Stomach (tissue), 9 donors: ENCODE results near the gene TNNI3. TPM values are rescaled to one million over a fixed set of nuclear protein-coding genes. Genes with fewer than 3 reads are reported as not detected.

ENCODE experiments used
- DNase-seq, 2 donors: peaks; one replicate each; pipeline versions ENCODE4 v3.0.0 to v3.0.0-alpha.2; 2013 to 2019
- H3K27ac ChIP-seq, 5 donors: fragments of 200-600 bp in 4 of 5; sonication (generic) in 4 of 5; one replicate each; pipeline ENCODE4 v1.5.1; 2013 to 2019; ENCODE audit warnings: mild to moderate bottlenecking in 1 of 5, moderate library complexity in 1 of 5
- H3K27me3 ChIP-seq, 3 donors: fragments of 200-600 bp; sonication (generic); one replicate each; pipeline ENCODE4 v1.5.1; 2017 to 2019; ENCODE audit warnings: mixed run types in 1 of 3
- H3K36me3 ChIP-seq, 4 donors: fragments of 200-600 bp; sonication (generic); 1 replicate in 3 of 4; 2 replicates in 1 of 4; pipeline ENCODE4 v1.5.1; 2016 to 2019
- H3K4me1 ChIP-seq, 4 donors: fragments of 200-600 bp; sonication (generic); one replicate each; pipeline ENCODE4 v1.5.1; 2016 to 2019
- H3K4me3 ChIP-seq, 4 donors: fragments of 200-600 bp; sonication (generic) in 3 of 4; one replicate each; pipeline ENCODE4 v1.5.1; 2016 to 2019; ENCODE audit warnings: mild to moderate bottlenecking in 1 of 4
- H3K9me3 ChIP-seq, 4 donors: fragments of 200-600 bp; sonication (generic); one replicate each; pipeline ENCODE4 v1.5.1; 2016 to 2019
- CTCF ChIP-seq, 7 experiments: fragments of 450-650 bp in 4 of 7; fragments of 200-600 bp in 3 of 7; sonication (generic) in 3 of 7; IDR thresholded peaks; one replicate each; pipeline ENCODE4 v1.5.1; 2016 to 2019; ENCODE audit warnings: antibody characterized with exemption in 7 of 7, control low read depth in 2 of 7, mild to moderate bottlenecking in 1 of 7
- EP300 ChIP-seq: sonication (generic); formaldehyde crosslinking; IDR thresholded peaks from one replicate; pipeline ENCODE4 v1.6.1; 2017; ENCODE audit warnings: antibody characterized with exemption
- POLR2A ChIP-seq, 4 donors: fragments of 450-650 bp; IDR thresholded peaks; one replicate each; pipeline ENCODE4 v1.6.1; 2016; ENCODE audit warnings: antibody characterized with exemption in 4 of 4, control low read depth in 2 of 4, mild to moderate bottlenecking in 1 of 4, moderate library complexity in 1 of 4
- POLR2AphosphoS5 ChIP-seq, 3 donors: sonication (generic); formaldehyde crosslinking; IDR thresholded peaks; one replicate each; pipeline ENCODE4 v1.6.1; 2016; ENCODE audit warnings: antibody characterized with exemption in 3 of 3
- WGBS, 5 donors: extraction: QIAGEN DNeasy Blood & Tissue Kit in 3 of 5; methylation state at CpG; one replicate each; pipeline versions ENCODE4 v1.1.5 to v1.1.7; 2013 to 2018; 5-methylcytosine and 5-hydroxymethylcytosine counted together
- intact Hi-C: fragments of 100-400 bp; cut with DNase I; formaldehyde crosslinking; loops from one replicate; pipeline ENCODE4 v1.15.1; 2023; ENCODE audit warnings: low total_unique reads
- polyA plus RNA-seq, 3 donors: library from polyadenylated mRNA; stranded (reverse); fragments of 200-250 nt; gene quantifications; one replicate each; pipeline ENCODE4 v1.2.3, GENCODE V29; 2013
- total RNA-seq, 5 donors: library from RNA; depleted of rRNA; stranded (reverse); fragments of >200 nt; gene quantifications; one replicate each; pipeline versions ENCODE4 v1.1.0 to v1.2.3, GENCODE V29; 2014 to 2016
- donor health status: healthy with polysubstance abuse.
- donor health status: Bipolar disorder and iron deficiency.
- donor health status: healthy.

The TNNI3 gene
- total and polyA plus RNA-seq, 8 donors = 4.2 to 14.1 (median 7.8) TPM; not detected in 5

GRCh38 chr19:55131421-55131820 lies 26.1 kb downstream of the TNNI3 start:
- Histone ChIP-seq H3K27me3 (peaks cover 0 to 60% (median 30%) of the 10 kb centered on the region in 3 donors), H3K27ac (no peak overlapping the region), H3K36me3 (no peaks in the 10 kb centered on the region), H3K4me3 (no peak overlapping the region), H3K4me1 (no peaks in the 10 kb centered on the region), H3K9me3 (no peaks in the 10 kb centered on the region)
- no peak for DNase-seq
- WGBS, 5 donors = 84 to 91% (median 89%) methylated on average over 16 of the region's 16 CpGs
- TF ChIP-seq POLR2AphosphoS5 (IDR thresholded peaks at IDR 0.05) (no peak), POLR2A (IDR thresholded peaks at IDR 0.05) (no peak), CTCF (IDR thresholded peaks at IDR 0.05) (no peak), EP300 (no peak)
- intact Hi-C loops = no loop called here

GRCh38 chr19:55119053-55119452 lies 38.5 kb downstream of the TNNI3 start:
- TF ChIP-seq POLR2A (IDR thresholded peaks at IDR 0.05) (no peak), CTCF (IDR thresholded peaks at IDR 0.05) (no peak)
- intact Hi-C loops = no loop called here
- H3K27me3 ChIP-seq = peaks cover 0 to 15% (median 0%) of the 10 kb centered on the region in 3 donors
- peaks cover 28 to 41% (median 39%) of the 10 kb centered on the region in 4 donors for H3K4me1 ChIP-seq
- no peaks in the 10 kb centered on the region for H3K36me3 ChIP-seq
- H3K9me3 ChIP-seq = no peaks in the 10 kb centered on the region
- 77 to 85% (median 85%) methylated on average over 14 of the region's 14 CpGs for WGBS, 5 donors
- H3K27ac ChIP-seq = peak overlapping the region in 1 of 5 donors; percentile 90
- DNase-seq = no peak
- H3K4me3 ChIP-seq = no peak overlapping the region

GRCh38 chr19:55118401-55118991 lies 39.0 kb downstream of the TNNI3 start:
- H3K27ac ChIP-seq = peak overlapping the region in 4 of 5 donors; percentile 68 to 95 (median 90)
- H3K27me3 ChIP-seq = peaks cover 0 to 10% (median 0%) of the 10 kb centered on the region in 3 donors
- H3K9me3 ChIP-seq = no peaks in the 10 kb centered on the region
- peak overlapping the region; percentile 86 to 94 (median 88) for H3K4me3 ChIP-seq
- TF ChIP-seq POLR2AphosphoS5 (IDR thresholded peaks at IDR 0.05) = no peak
- TF ChIP-seq POLR2A (IDR thresholded peaks at IDR 0.05) = no peak
- TF ChIP-seq EP300 = no peak
- no peak for TF ChIP-seq CTCF (IDR thresholded peaks at IDR 0.05)
- peak in 1 of 2 donors; percentile 79 for DNase-seq
- peaks cover 30 to 47% (median 44%) of the 10 kb centered on the region in 4 donors for H3K4me1 ChIP-seq
- 18 to 29% (median 21%) methylated on average over 11 to 22 of the region's 22 CpGs for WGBS, 5 donors
- peaks cover 0 to 2% (median 0%) of the 10 kb centered on the region in 4 donors for H3K36me3 ChIP-seq
- intact Hi-C loops = no loop called here

GRCh38 chr19:55117663-55118391 lies 39.7 kb downstream of the TNNI3 start:
- peak in 1 of 7 experiments; percentile 29 for TF ChIP-seq CTCF (IDR thresholded peaks at IDR 0.05)
- peak; percentile 59 to 95 (median 95) for TF ChIP-seq POLR2AphosphoS5 (IDR thresholded peaks at IDR 0.05)
- no peak for TF ChIP-seq EP300
- intact Hi-C loops = no loop called here

More at GRCh38 chr19:55117663-55118391, 39.7 kb downstream of the TNNI3 start:
- WGBS, 5 donors = 0 to 3% (median 1%) methylated on average over 30 to 44 of the region's 44 CpGs
- peak overlapping the region; percentile 86 to 94 (median 88) for H3K4me3 ChIP-seq
- no peaks in the 10 kb centered on the region for H3K9me3 ChIP-seq
- peaks cover 0 to 8% (median 2%) of the 10 kb centered on the region in 4 donors for H3K36me3 ChIP-seq
- peak overlapping the region; percentile 68 to 95 (median 89) for H3K27ac ChIP-seq
- H3K4me1 ChIP-seq = peaks cover 37 to 54% (median 50%) of the 10 kb centered on the region in 4 donors
- H3K27me3 ChIP-seq = peaks cover 0 to 3% (median 0%) of the 10 kb centered on the region in 3 donors
- DNase-seq = peak; percentile 99 to 100
